Fibroblast of villous mesenchyme (primary cell): Measurements from ENCODE around the gene ASGR1. TPM values are rescaled to one million over a fixed set of nuclear protein-coding genes. Genes with fewer than 3 reads are reported as not detected.

Experiments used
- DNase-seq: peaks from one replicate; pipeline ENCODE4 v3.0.0-alpha.2; 2010; ENCODE audit warnings: low read depth
- H3K4me3 ChIP-seq: 2 replicates; pipeline ENCODE4 v1.5.1; 2011; ENCODE audit warnings: low read depth, mild to moderate bottlenecking, low read length
- CTCF ChIP-seq: IDR thresholded peaks from 2 replicates; pipeline ENCODE4 v1.5.1; 2012; ENCODE audit warnings: low read depth, mild to moderate bottlenecking, low read length; ENCODE audit not compliant: insufficient read depth
- total RNA-seq: library from RNA; depleted of rRNA; stranded (reverse); fragments of >200 nt; gene quantifications from 2 replicates; pipeline ENCODE4 v1.2.3, GENCODE V29; 2012

The ASGR1 gene
- total RNA-seq, 1 donor, result 0.43 TPM

- no peak for TF ChIP-seq CTCF
- DNase-seq, result peak; percentile 20
- peak overlapping the region; percentile 77 for H3K4me3 ChIP-seq
Observed at GRCh38 chr17:7215652-7216180, 36.5 kb upstream of the ASGR1 start.

GRCh38 chr17:7215136-7215638 is 36.0 kb upstream of the ASGR1 start:
- TF ChIP-seq CTCF, result no peak

GRCh38 chr17:7214300-7215135 is 35.3 kb upstream of the ASGR1 start:
- peak overlapping the region; percentile 62 for H3K4me3 ChIP-seq
- peak; percentile 96 for DNase-seq
- peak; percentile 57 for TF ChIP-seq CTCF

More at GRCh38 chr17:7215136-7215638, 36.0 kb upstream of the ASGR1 start:
- H3K4me3 ChIP-seq, result peak overlapping the region; percentile 62
- DNase-seq, result no peak

GRCh38 chr17:7213895-7214299 is 34.7 kb upstream of the ASGR1 start:
- peak; percentile 52 for TF ChIP-seq CTCF
- H3K4me3 ChIP-seq, result peak overlapping the region; percentile 62
- peak; percentile 81 for DNase-seq

- no peak for TF ChIP-seq CTCF
- H3K4me3 ChIP-seq, result peak overlapping the region; percentile 37
- no peak for DNase-seq
Observed at GRCh38 chr17:7211491-7212273, 32.5 kb upstream of the ASGR1 start.

GRCh38 chr17:7208754-7209460 is 29.7 kb upstream of the ASGR1 start:
- TF ChIP-seq CTCF, result no peak
- H3K4me3 ChIP-seq, result no peak overlapping the region
- no peak for DNase-seq
